ENCODE measurements around the gene MED27. TPM values are rescaled to one million over a fixed set of nuclear protein-coding genes. Genes with fewer than 3 reads are reported as not detected.

The MED27 gene
- total and polyA plus RNA-seq, 2 of the 8 experiments (the other 6 are each of a cell fraction or from before 2014, with no cell fraction given) = 29.9 to 56.5 TPM

DNA sequence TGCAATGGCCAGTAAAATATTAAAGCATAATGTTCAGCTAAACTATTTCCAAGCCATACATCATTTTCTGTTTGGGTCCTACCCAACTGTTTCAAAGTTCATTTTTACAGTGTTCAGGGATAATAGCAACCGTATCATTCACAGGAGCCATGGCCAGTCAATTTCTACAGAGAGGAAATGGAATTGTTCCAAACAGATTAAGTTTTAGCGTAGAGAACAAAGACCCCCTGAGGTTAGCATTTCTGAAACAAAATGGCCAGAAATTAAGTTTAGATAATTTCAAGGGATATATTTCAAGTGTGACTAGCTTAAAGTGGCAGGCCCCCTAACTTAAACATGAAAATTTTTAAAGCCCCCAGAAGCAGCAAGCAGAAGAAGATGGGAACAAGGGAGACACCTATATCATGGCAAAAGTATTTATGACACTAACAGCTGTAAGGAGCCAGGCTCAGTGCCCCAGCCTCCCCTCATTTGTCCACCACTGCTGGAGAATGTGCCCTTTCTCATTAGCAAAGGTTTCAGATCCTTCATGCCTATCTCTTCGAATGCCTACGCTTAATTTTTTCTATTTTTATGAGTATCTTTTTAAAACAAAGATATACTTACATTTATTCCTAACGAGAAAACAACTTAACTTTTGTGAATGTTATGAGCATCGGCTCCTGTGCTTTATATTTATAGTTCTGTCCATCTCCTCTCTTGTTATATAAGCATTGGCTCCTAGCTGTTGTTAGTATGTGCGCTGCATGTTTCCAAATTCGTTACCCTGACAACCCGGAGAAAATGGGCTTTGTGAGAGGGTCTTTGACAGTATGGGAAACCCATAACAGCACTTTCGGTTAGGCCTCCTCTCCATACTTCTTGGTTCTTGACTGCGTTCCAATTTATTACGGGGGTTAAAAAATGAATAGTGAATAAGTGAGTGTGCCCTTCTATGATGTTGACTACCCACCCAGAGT lies 116.3 kb downstream of the MED27 start:
- H3K9me3 ChIP-seq (ENCODE audit: insufficient read depth in 2 of 2, low read depth in 1 of 2, low read length in 1 of 2) = no peaks in the 10 kb centered on the region
- no peaks in the 10 kb centered on the region for H3K79me2 ChIP-seq (ENCODE audit: control insufficient read depth in 1 of 2, insufficient read depth in 2 of 2, low read length in 2 of 2)
- H4K91ac ChIP-seq (replicated peaks; ENCODE audit: insufficient read length, low read length) = no peak overlapping the region
- FAIRE-seq = no peak
- H3K9ac ChIP-seq (replicated peaks in 1 of 4; ENCODE audit: extremely low read depth in 1 of 4, low read depth in 3 of 4, low read length in 3 of 4) = no peak overlapping the region
- no peak overlapping the region for H3K14ac ChIP-seq (ENCODE audit: insufficient read length)
- no peak overlapping the region for H2BK20ac ChIP-seq (ENCODE audit: low read length)
- H4K5ac ChIP-seq (ENCODE audit: insufficient read length, low read depth, low read length) = no peak overlapping the region
- WGBS, 2 experiments (ENCODE audit: extremely low coverage in 1 of 2, insufficient coverage in 1 of 2, insufficient read length in 1 of 2, insufficient replicate concordance in 2 of 2, low coverage in 1 of 2, low lambda C conversion rate in 2 of 2, missing lambda C conversion rate in 1 of 2) = 91% methylated on average over 12 of the region's 12 CpGs; no CpG with 5 or more reads in 1 of the 2 experiments
- no peak overlapping the region for H3K56ac ChIP-seq (replicated peaks; ENCODE audit: insufficient read length, low read depth, low read length)
- no peak overlapping the region for H3K27ac ChIP-seq (ENCODE audit: low read depth, low read length)
- ChIA-PET CTCF (ENCODE audit: partially characterized antibody) (interaction anchor here (0.7 to 1.6 kb wide), 3 partner anchors 9 to 289 kb away, joined by 3 to 7 read pairs (median 4); no protein-coding TSS in a partner anchor), POLR2A (ENCODE audit: partially characterized antibody) (no interaction called here)
- peaks cover 2% of the 10 kb centered on the region; the same call in 1 of the 2 replicates for H3K23me2 ChIP-seq (ENCODE audit: low read depth, low read length)
- no peak overlapping the region for H3K4ac ChIP-seq (replicated peaks; ENCODE audit: insufficient read length, low read depth, low read length)
- H3K27me3 ChIP-seq (replicated peaks in 1 of 4; ENCODE audit: control insufficient read depth in 3 of 4, extremely low read depth in 1 of 4, insufficient read depth in 3 of 4, low read length in 3 of 4) = peaks cover 0 to 25% (median 11%) of the 10 kb centered on the region in 4 experiments; a peak in 4 of 7 replicates
- H3K4me1 ChIP-seq (replicated peaks in 1 of 4; ENCODE audit: control insufficient read depth in 3 of 4, insufficient read depth in 4 of 4, low read length in 3 of 4) = peaks cover 0 to 9% (median 1%) of the 10 kb centered on the region in 4 experiments; a peak in 3 of 7 replicates
- H2BK12ac ChIP-seq (ENCODE audit: low read depth, low read length) = no peak overlapping the region
- no peak overlapping the region for H3K4me3 ChIP-seq (ENCODE audit: extremely low read depth in 1 of 4, insufficient read depth in 2 of 4, low read depth in 3 of 4, low read length in 4 of 4)
- H2BK15ac ChIP-seq (ENCODE audit: low read length) = no peak overlapping the region
- no peak overlapping the region for H3K18ac ChIP-seq (ENCODE audit: extremely low read depth, low read length)
- no peak overlapping the region for H2BK120ac ChIP-seq (replicated peaks; ENCODE audit: low read depth, low read length)
- no peaks in the 10 kb centered on the region for H3K36me3 ChIP-seq (ENCODE audit: control insufficient read depth in 2 of 4, insufficient read depth in 4 of 4, low read length in 3 of 4)
- peaks cover 14 to 18% of the 10 kb centered on the region in 2 experiments for H4K20me1 ChIP-seq (replicated peaks in 1 of 2; ENCODE audit: control insufficient read depth in 1 of 2, insufficient read depth in 2 of 2, low read length in 2 of 2)
- H2AK5ac ChIP-seq (ENCODE audit: low read depth, low read length) = no peak overlapping the region
- H2BK5ac ChIP-seq (ENCODE audit: low read depth, low read length) = no peak overlapping the region
- DNase-seq (ENCODE audit: low read depth in 1 of 2, low spot score in 2 of 2) = no peak
- H2AFZ ChIP-seq (ENCODE audit: low read length) = no peak overlapping the region
- no peak overlapping the region for H3K4me2 ChIP-seq (ENCODE audit: insufficient read depth in 1 of 2, low read depth in 2 of 2, low read length in 2 of 2)
- H3K23ac ChIP-seq (ENCODE audit: insufficient read length) = no peak overlapping the region
- H4K8ac ChIP-seq (ENCODE audit: extremely low read depth, insufficient read depth, low read length) = no peak overlapping the region
- H3K79me1 ChIP-seq (ENCODE audit: low read depth, low read length) = no peaks in the 10 kb centered on the region; the same call in 1 of the 2 replicates
- no peak for TF ChIP-seq SIRT6 (IDR thresholded peaks at IDR 0.05; ENCODE audit: low read length)
- TF ChIP-seq TCF12 (IDR thresholded peaks at IDR 0.05; ENCODE audit: low read depth, low read length) = no peak
- TF ChIP-seq JUN (IDR thresholded peaks at IDR 0.05; ENCODE audit: low read depth, low read length) = no peak
- TF ChIP-seq SAP30 (IDR thresholded peaks at IDR 0.05; ENCODE audit: insufficient read depth, insufficient replicate concordance, low read length) = no peak
- TF ChIP-seq KDM4A (IDR thresholded peaks at IDR 0.05; ENCODE audit: low read depth, low read length, severe bottlenecking) = no peak
- no peak for TF ChIP-seq TEAD4 (IDR thresholded peaks at IDR 0.05; ENCODE audit: low read depth, low read length)
- no peak for TF ChIP-seq RFX5 (IDR thresholded peaks at IDR 0.05; ENCODE audit: borderline replicate concordance, low read depth, low read length)
- no peak for TF ChIP-seq CHD2 (IDR thresholded peaks at IDR 0.05; ENCODE audit: low read length)
- TF ChIP-seq, protein P1, sequence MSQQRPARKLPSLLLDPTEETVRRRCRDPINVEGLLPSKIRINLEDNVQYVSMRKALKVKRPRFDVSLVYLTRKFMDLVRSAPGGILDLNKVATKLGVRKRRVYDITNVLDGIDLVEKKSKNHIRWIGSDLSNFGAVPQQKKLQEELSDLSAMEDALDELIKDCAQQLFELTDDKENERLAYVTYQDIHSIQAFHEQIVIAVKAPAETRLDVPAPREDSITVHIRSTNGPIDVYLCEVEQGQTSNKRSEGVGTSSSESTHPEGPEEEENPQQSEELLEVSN (IDR thresholded peaks at IDR 0.05) = no peak
- no peak for TF ChIP-seq RAD21 (IDR thresholded peaks at IDR 0.05 in 1 of 2, conservative IDR thresholded peaks at IDR 0.05 in 1 of 2; ENCODE audit: low read depth in 2 of 2, low read length in 2 of 2)
- no peak for TF ChIP-seq SP2 (IDR thresholded peaks at IDR 0.05; ENCODE audit: low read length)
